MCF 10A (cell line): ENCODE measurements around the gene NIT1. TPM values are rescaled to one million over a fixed set of nuclear protein-coding genes. Genes with fewer than 3 reads are reported as not detected.
A peak's percentile ranks its signal among the peaks of the same experiment; 100 is the strongest.

Experiments used
- BruUV-seq: library from RNA; stranded (reverse); fragments of 400-500 nt; replicated peaks from 2 replicates; lab custom pipeline; 2021; lab: Mats Ljungman, UMichigan
- CTCF ChIA-PET: fragments of 300-600 bp; sonication (Branson Sonifier 250); formaldehyde crosslinking; extraction: SDS; loops from one replicate; lab custom pipeline; 2021; ENCODE audit warnings: antibody characterized with exemption, inconsistent platforms; lab: Yijun Ruan, JAX
- POLR2A ChIA-PET: fragments of 300-600, 350-650 bp; sonication (Branson Sonifier 250); formaldehyde crosslinking; extraction: SDS; loops from one replicate; lab custom pipeline; 2020; ENCODE audit warnings: antibody characterized with exemption, inconsistent platforms; lab: Yijun Ruan, JAX
- DNase-seq: peaks from one replicate; pipeline ENCODE4 v3.0.0-alpha.2; 2018; ENCODE audit not compliant: unreplicated experiment
- H3K27ac Mint-ChIP-seq: one replicate; pipeline ENCODE4 v1.8.0; 2022; ENCODE audit warnings: mild to moderate bottlenecking, low read depth, mixed read lengths; ENCODE audit not compliant: unreplicated experiment
- H3K27me3 Mint-ChIP-seq: one replicate; pipeline ENCODE4 v1.8.0; 2022; ENCODE audit warnings: mixed read lengths; ENCODE audit not compliant: insufficient read depth, unreplicated experiment
- H3K36me3 Mint-ChIP-seq: one replicate; pipeline ENCODE4 v1.8.0; 2022; ENCODE audit warnings: mild to moderate bottlenecking, moderate library complexity, mixed read lengths; ENCODE audit not compliant: insufficient read depth, unreplicated experiment
- H3K4me1 Mint-ChIP-seq: one replicate; pipeline ENCODE4 v1.8.0; 2022; ENCODE audit warnings: mixed read lengths; ENCODE audit not compliant: insufficient read depth, unreplicated experiment
- H3K4me3 Mint-ChIP-seq: one replicate; pipeline ENCODE4 v1.8.0; 2022; ENCODE audit warnings: mild to moderate bottlenecking, moderate library complexity, mixed read lengths; ENCODE audit not compliant: unreplicated experiment
- H3K9me3 Mint-ChIP-seq: one replicate; pipeline ENCODE4 v1.8.0; 2022; ENCODE audit warnings: mixed read lengths; ENCODE audit not compliant: unreplicated experiment
- CTCF ChIP-seq: fragments of 200-600 bp; IDR thresholded peaks from one replicate; pipeline ENCODE4 v1.8.0; 2022; ENCODE audit warnings: antibody characterized with exemption, mild to moderate bottlenecking; ENCODE audit not compliant: unreplicated experiment
- intact Hi-C: fragments of 100-400 bp; cut with micrococcal nuclease; formaldehyde crosslinking; loops from 2 replicates; pipeline ENCODE4 v1.14.1; 2022
- total RNA-seq: library from RNA; stranded (reverse); gene quantifications from 2 replicates; pipeline ENCODE4 v1.2.3, GENCODE V29; 2022

The NIT1 gene
- total RNA-seq, 1 experiment from 2014 or later: 73.4 TPM

- no peaks in the 10 kb centered on the region for H3K9me3 Mint-ChIP-seq
- H3K4me1 Mint-ChIP-seq: peaks cover 40% of the 10 kb centered on the region
- no peak overlapping the region for H3K4me3 Mint-ChIP-seq
- no peak for TF ChIP-seq CTCF
- H3K27me3 Mint-ChIP-seq: no peaks in the 10 kb centered on the region
- no peak overlapping the region for H3K27ac Mint-ChIP-seq
- CTCF ChIA-PET: interaction anchor here (0.6 to 2.4 kb wide), 16 partner anchors 8 to 164 kb away, joined by 3 to 26 read pairs (median 3); partner anchors contain the start of genes DEDD, NIT1, PFDN2 and PPOX
- DNase-seq: no peak
- BruUV-seq: no TSS peak
- POLR2A ChIA-PET: interaction anchor here (0.5 to 3.5 kb wide), 12 partner anchors 9 to 382 kb away, joined by 3 to 23 read pairs (median 7); partner anchors contain the start of genes B4GALT3, DEDD, F11R and NDUFS2
- H3K36me3 Mint-ChIP-seq: peaks cover 38% of the 10 kb centered on the region
- intact Hi-C loops: no loop called here
Measured at GRCh38 chr1:161157867-161158266, 40.0 kb downstream of the NIT1 start.

- ChIA-PET CTCF (interaction anchor here (0.6 to 2.4 kb wide), 18 partner anchors 8 to 1535 kb away, joined by 3 to 26 read pairs (median 3); partner anchors contain the start of genes DEDD, NIT1, PFDN2 and PPOX), POLR2A (interaction anchor here (0.6 to 3.5 kb wide), 13 partner anchors 9 to 229 kb away, joined by 3 to 23 read pairs (median 5); partner anchors contain the start of genes B4GALT3, DEDD, F11R and NDUFS2)
- peak overlapping the region; percentile 94 for H3K27ac Mint-ChIP-seq
- peaks cover 43% of the 10 kb centered on the region for H3K36me3 Mint-ChIP-seq
- no peak for DNase-seq
- H3K4me1 Mint-ChIP-seq: peaks cover 45% of the 10 kb centered on the region
- intact Hi-C loops: no loop called here
- no peaks in the 10 kb centered on the region for H3K9me3 Mint-ChIP-seq
- no peaks in the 10 kb centered on the region for H3K27me3 Mint-ChIP-seq
- H3K4me3 Mint-ChIP-seq: peak overlapping the region; percentile 87
- no TSS peak for BruUV-seq
- TF ChIP-seq CTCF: no peak
Measured at GRCh38 chr1:161158316-161159010, 40.6 kb downstream of the NIT1 start.

- ChIA-PET CTCF (interaction anchor here (0.8 to 2.4 kb wide), 5 partner anchors 11 to 33 kb away, joined by 3 to 11 read pairs (median 3); no protein-coding TSS in a partner anchor), POLR2A (interaction anchor here (0.7 to 3.5 kb wide), 11 partner anchors 8 to 206 kb away, joined by 3 to 23 read pairs (median 9); partner anchors contain the start of genes B4GALT3, DEDD, F11R and NDUFS2)
- intact Hi-C loops: no loop called here
- BruUV-seq: TSS peak; percentile 1
- DNase-seq: peak; percentile 94
- H3K4me3 Mint-ChIP-seq: peak within 1 kb of the TSS; percentile 87
- H3K4me1 Mint-ChIP-seq: peaks cover 45% of the 10 kb centered on the region
- TF ChIP-seq CTCF: peak; percentile 55
- no peaks in the 10 kb centered on the region for H3K9me3 Mint-ChIP-seq
- no peaks in the 10 kb centered on the region for H3K27me3 Mint-ChIP-seq
- peak within 1 kb of the TSS; percentile 94 for H3K27ac Mint-ChIP-seq
- peaks cover 52% of the 10 kb centered on the region for H3K36me3 Mint-ChIP-seq
Measured at GRCh38 chr1:161159087-161159912, 41.4 kb downstream of the NIT1 start, which contains the start of gene USP21. USP21 (plus strand) TSS chr1:161159500; CDS start chr1:161160641, 1,141 bp downstream.
